HG03575 (cell line): ENCODE measurements around the gene ANKRD65.
"Not testable (repeated sequence)": the region's sequence is repeated elsewhere in the genome, so short reads cannot be mapped to it uniquely, and the experiment has no call there.

Experiments used
- ATAC-seq: cut with Tn5 transposase; IDR thresholded peaks from one replicate; pipeline ENCODE4 v1.9.1; 2021; ENCODE audit not compliant: unreplicated experiment, insufficient number of reproducible peaks, low FRiP score; ENCODE audit errors: extremely low read depth

The ANKRD65 gene

DNA sequence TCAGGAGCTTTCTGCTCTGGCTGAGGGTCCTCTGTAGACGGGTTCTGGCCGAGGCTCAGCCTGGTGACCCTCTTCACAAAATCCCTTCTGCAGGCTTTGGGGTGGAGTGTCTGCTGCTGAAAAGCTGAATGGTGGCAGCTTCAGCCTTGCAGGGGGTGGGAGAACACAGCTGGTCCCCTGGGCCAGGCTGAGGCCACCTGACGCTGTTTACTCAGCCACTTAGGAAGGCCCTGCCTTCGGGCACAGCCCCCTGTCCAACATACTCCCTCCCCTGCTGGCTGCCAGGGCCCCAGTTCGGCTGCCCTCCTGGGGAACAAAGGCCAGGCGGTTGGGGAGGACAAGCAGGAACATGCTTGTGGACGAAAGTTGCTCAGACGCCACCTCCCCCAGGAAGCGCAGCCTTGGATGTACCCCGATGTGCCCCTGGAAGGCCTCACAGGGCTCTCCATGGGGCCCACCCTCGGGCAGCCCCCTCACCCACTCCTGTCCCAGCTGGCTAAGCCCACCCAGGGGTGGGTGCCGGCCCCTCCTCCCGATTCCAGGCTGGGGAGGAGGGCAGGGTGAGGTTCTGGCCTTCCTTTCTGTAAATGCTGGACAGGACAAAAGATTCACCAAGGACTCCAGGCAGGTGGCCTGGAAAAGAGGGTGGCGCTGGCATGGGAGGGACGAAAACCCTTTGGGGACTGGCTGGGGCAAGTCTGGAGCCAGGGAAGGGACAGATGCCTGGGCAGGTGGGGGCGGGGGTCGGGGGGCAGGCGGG lies at the start of gene ANKRD65:
TSS of gene ANKRD65 (minus strand) at position 130 of the 760 bp plus-strand sequence. CDS start 271 bp downstream, outside the sequence.
- no peak for ATAC-seq

DNA sequence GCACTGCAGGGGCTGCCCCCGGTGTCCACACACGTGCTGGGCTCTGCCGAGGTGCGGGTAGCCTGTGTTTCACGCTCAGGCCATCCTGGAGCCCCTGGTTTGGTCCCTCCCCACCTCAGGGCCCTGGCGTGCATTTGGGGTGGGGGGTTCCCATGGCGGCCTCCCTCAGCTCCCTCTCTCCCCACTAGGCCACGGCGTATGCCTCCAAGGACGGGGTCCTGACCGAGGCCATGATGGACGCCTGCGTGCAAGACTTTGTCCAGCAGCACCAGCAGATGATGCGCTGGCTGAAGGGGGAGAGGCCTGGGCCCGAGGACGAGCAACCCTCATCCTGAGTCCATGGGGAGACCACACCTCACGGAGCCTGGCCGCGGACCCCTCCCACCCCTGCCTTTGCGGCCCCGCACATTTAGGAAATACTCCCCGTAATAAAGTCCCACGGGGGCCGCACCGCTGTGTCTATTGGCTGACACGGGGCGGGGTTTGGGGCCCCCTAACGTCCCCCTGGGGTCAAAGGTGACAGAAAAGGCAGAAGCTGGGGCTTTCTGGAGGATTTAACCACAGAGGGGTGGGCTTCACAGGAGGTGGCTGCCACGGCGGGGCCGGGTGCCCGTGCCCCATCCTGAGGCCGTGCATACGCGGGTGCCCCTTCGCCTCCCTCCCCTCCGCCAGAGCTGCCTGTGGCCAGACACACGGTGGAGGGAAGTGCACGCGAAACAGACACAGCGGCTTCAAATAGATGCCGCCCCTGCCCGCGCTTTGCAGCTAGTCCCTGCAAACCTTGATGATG lies 47.3 kb upstream of the ANKRD65 start:
- ATAC-seq, result not testable (repeated sequence)

DNA sequence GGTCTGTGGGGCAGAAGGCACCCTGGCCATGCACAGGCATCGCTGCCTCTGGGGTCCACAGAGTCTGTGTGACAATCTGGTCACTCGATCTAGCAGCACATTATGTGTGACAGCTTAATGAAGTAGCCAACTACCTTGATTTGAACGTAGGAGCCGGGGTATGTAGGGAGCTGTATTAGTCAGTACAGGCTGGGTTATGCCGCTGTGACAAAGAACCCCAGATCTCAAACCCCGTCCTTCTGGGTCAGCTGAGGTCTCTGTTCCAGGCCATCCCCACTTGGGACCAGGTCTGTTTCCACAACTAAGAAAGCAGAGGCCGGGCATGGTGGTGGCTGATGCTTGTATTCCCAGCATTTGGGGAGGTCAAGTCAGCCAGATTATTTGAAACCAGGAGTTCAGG lies 42.2 kb upstream of the ANKRD65 start:
- no peak for ATAC-seq

DNA sequence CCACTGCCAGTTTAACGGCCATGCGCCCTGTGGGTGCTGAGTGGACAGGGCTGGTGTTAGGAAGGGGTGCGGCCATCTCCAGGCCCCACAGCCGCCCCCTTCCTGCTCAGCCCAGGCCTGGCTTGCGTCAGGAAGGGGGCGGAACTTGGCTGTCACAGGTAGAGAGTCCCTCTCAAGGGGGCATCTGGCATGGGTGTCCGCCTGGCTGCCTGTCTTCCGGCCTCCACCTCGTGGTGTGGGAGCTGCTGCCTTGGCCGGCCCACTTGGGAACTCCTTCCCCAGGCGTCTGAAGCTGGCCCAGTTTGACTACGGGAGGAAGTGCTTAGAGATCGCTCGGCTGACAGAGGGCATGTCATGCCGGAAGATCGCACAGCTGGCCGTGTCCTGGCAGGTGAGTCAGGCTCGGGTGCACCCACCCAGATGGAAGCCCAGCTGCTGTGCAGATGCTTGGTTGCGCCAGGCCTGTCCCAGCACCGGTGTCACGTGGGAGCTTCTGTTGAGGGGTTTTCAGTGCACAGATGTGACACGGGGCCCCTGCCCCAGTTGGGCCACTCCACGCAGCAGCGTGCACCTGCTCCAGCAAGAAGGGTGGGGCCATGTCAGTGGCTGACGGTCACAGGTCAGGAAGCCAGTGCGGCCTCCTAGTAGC lies 41.4 kb upstream of the ANKRD65 start:
- no peak for ATAC-seq

DNA sequence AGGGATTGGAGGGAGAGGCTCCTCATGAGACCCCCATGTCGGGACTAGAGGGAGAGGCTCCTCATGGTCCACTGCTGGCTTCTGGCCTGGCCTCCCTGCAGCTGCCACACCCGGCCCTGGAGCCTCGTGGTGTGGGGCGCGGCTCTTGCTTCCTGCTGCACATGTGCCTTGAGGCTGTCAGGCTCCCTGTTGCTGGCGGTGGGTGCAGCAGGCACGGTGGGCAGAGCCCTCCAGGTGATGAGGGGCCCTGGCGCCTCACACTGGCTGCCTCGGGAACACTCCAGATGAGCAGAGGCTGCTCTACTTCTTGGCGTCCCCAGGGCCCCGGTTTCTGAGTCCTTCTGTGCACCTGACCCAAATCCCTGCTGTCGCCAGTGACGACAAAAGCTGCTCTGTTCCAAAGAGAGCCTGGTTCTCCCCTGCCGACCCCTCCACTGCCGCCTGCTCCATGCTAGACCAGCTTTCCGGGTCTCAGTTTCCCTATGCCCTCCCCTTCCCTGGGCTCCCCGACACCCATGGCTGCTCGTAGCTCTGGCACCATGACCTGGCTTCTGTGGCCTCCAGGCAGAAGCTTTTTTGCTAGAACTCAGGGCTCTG lies 40.7 kb upstream of the ANKRD65 start:
- ATAC-seq, result no peak

DNA sequence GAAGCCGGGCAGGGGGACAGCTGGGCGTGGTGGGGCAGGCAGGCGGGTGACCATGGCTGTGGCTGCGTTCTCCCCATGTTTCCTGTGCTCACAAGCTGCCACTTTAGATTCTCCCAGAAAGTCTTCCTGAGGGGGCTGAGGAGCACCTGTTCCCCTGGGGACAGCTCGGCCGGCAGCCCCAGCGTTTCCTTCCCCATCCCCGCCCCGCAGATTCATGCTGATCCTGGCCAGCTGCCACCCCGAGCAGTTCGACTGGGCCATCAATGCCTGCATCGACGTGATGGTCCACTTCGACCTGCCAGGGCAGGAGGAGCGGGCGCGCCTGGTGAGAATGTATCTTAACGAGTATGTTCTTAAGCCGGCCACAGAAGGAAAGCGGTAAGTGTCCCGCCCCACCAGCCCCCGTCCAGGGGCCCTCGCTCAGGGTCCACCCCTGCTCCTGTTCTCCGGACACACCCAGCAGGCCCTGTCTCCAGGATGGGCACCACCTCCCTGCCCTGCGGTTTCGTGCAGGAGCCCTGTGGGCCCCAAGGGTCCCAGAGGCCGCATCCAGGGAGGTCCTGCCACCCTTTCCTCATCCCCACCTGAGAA lies 39.6 kb upstream of the ANKRD65 start:
- no peak for ATAC-seq

DNA sequence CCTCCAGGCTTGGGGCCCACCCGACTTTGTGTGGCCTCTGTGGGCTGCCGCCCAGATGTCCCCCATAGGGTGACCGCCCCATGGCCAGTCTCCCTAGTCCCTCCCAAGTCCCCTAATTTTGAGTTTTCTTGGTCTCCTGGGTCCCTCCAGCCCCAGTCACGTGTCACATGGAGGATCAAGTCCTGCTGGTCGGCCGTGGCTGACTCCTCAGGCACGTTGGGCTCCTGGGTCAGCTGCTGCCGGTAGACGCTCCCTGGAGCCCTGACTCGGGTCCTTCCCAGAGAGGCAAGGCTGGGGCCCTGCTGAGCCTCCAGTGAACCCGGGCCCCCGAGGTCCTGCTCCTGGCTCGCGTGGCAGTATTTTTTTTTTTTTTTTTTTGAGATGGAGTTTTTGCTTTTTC lies 38.6 kb upstream of the ANKRD65 start:
- ATAC-seq, result not testable (repeated sequence)

DNA sequence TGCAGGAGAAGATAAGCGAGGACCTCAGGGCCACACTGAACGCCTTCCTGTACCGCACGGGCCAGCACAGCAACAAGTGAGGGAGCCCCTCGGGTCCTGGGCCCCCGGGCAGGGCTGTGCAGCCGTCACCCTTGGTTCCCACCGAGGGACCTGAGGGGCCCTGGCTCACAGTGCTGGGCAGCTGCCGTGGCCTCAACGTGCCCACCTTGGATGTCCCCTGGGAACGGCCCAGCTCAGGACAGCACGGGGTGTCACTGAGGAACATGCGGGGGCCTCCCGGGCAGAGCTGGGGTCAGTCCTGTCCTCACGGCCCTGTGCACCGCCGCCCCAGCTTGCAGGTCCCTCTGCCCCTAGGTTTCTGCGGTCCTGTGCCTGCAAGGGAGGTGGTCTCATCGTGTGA lies 38.1 kb upstream of the ANKRD65 start:
- not testable (repeated sequence) for ATAC-seq

DNA sequence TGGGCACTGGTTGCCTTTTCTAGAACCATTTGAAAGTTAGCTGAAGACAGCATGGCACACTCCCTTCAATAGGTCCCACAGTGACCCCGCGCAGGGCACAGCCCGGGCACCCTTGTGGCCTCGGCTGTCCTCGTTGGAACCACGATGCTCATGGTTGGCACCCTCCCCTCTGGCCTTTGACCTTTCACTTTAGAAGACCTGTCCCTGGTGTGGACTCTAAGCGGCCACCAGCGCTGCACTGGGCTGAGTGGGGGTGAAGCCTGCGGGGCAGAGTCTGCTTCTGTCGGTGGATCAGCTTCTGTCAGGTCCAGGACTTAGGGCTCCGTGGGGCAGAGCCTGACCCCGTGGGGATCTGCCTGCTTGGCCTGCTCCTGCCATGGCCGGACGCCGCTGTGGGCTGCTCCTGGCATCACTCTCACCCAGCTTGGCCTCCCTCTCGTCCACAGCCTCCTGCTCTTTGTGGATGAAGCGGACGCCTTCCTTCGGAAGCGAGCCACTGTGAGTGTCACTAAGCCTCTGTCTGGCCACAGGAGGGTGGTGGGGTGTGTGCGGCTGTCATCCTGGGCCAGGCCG lies 35.7 kb upstream of the ANKRD65 start:
- not testable (repeated sequence) for ATAC-seq

DNA sequence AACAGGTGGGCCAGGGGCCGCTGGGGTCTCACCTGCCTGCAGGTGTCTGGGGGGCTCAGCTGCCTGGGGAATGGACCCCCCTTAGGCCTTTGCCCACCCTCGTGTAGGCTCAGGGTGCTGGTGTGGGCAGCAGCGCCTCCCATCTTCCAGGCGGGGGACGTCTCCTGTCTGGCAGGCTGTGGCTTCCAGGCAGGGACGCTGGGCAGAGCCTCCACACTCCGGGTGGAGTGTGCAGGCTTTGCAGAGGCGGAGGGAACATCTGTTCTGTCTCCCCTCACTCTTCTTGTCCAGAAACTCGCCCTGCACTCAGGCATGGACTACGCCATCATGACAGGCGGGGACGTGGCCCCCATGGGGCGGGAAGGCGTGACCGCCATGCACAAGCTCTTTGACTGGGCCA lies 34.9 kb upstream of the ANKRD65 start:
- not testable (repeated sequence) for ATAC-seq

DNA sequence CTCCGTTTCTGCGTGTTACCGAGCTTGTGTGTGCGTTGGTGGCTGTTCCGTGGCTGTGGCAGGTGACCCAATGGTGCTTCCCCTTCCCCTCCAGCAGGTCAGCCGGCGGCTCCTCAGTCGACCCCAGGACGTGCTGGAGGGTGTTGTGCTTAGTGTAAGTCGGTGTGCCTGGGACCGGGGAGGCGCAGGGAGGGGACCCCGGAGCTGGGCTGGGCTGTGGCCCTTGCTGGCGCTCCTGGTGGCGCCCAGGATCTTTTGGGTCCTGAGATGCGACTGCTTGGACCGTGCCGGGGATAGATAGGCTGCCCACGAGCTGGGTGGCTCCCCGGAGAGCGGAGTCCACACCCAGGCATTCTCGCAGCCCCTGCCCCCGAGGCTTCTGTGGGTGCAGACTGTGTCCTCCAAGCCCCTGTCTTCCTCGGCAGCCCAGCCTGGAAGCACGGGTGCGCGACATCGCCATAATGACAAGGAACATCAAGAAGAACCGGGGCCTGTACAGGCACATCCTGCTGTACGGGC lies 34.3 kb upstream of the ANKRD65 start:
- ATAC-seq, result no peak

DNA sequence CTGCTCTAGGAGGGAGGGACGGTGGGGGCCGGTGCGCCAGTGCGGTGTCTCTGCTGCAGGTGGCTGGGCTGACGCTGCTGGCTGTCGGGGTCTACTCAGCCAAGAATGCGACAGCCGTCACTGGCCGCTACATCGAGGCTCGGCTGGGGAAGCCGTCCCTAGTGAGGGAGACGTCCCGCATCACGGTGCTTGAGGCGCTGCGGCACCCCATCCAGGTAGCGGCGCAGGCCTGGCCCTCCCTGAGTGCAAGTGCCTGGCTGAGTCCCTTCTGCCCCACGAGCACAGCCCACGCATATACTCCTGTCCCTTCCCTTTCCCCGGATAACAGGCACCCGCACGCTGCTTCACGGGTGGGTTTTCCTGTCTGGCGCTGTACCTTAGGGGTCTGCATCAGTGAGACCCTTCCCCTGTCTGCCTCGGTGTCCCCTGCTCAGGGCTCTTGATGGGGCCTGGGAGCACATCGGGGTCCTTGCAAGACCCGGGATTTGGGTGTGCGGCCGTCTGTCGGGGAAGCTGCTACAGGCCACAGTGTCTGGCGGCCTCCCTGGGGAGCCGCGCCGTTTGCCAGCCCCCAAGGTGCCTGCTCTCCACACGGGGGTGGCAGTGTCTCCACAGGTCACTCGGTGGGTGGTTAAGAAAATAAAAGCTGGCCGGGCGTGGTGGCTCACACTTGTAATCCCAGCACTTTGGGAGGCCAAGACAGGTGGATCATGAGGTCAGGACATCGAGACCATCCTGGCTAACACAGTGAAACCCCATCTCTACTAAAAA lies 33.4 kb upstream of the ANKRD65 start:
- ATAC-seq, result not testable (repeated sequence)

DNA sequence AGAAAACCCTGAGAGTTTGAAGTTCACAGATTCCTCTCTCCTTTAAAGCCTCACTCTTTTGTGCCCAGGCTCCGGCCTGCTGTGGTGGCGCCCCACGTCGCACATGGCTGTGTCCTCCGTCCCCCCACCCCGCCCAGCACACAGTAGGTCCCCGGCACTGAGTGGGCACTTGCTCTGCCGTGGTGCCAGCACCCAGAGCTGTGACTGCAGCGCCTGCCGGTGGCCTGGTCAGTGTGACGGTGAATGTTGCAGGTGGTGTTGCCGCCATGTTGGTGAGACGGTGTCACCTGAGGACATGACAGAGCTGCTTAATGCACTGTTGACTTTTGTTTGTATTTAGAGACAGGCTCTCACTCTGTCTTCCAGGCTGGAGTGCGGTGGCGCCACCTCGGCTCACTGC lies 31.8 kb upstream of the ANKRD65 start:
- ATAC-seq, result no peak

DNA sequence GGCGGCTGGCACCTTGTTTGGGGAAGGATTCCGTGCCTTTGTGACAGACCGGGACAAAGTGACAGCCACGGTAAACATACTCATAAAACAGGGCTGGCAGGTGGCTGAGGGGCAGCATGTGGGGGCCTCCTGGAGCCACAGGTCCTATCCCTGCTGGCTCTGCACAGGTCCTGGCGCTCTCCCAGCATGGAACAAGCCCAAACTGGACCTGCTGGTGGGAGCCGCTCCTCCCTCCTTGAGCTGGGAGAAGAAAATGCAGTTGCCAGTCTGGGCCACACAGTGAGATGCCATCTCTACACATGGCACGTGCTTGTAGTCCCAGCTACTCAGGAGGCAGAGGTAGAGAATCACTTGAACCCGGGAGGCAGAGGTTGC lies 31.3 kb upstream of the ANKRD65 start:
- not testable (repeated sequence) for ATAC-seq

DNA sequence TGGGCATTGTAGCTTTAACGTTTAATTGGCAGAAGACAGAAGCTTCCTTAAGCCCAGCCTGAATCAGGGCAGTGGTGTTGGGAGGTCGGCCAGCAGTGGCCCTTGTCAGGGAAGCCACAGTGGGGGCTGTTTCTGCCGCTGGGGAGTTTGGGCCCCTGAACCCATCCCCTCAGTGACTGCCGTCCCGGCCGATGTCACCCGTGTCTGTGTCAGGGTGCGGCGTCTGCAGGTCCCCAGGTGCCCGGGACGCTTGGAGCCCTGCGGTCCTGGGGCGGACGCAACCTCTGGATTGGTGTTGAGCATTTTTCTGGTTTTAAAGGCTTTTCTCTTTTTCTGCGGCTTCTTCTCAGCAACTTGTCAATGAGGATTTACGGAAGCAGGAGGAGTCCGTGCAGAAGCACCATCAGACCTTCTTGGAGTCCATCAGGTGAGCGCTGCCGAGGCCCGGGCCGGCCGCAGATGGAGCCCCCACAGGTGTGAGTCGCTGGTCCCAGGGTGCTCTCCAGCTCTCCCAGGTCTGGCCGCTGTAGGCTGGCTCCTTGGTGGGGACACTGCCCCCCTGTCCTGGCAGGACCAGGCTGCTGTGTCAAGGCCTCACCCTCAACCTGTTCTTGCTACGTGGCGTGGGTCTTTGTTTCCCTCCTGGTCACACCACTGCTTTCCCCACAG lies 30.8 kb upstream of the ANKRD65 start:
- ATAC-seq, result no peak

DNA sequence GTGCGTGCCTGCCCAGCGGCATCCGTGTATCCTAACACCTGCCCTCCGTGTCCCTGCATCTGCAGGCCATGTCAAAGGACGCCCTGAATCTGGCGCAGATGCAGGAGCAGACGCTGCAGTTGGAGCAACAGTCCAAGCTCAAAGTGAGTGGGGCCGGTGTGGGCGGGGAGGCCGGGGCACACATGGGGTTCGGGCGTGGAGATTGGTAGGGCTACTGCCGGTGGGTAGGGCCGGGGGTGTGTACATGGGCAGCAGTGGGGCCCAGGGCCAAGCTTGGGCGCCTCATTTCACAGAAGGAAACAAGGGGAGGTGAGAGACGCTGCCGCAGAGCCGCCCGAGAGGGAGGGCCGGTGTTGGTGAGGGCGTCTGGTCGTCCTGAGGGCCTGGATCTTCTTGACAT lies 29.5 kb upstream of the ANKRD65 start:
- ATAC-seq, result not testable (repeated sequence)

DNA sequence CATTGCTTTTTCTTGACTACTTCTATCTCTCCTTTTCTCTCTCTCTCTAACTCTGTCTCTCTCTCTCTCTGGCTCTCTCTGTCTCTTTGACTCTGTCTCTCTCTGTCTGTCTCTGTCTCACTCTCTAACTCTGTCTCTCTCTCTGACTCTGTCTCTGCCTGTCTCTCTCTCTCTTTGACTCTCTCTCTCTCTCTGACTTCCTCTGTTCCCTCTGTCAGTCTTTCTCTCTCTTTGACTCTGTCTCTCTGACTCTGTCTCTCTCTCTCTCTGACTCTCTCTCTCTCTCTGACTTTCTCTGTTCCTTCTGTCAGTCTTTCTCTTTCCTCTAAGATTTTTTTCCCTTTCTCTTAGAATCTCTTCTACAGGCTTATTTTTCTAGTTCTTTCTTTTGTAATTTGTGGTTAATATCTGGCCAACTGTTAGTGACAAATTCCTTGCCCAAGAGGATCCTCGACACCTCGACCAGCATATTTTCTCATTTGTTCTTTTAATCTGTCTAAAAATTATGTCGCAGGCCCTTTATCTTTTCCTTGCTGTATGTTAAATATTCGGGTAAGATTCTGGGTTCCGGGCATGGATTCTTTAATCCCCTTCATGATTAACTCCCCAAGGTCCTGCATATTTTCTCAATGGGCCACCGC lies 28.1 kb upstream of the ANKRD65 start, which contains the start of gene ATAD3C:
TSS of gene ATAD3C (plus strand) at position 591 of the 641 bp plus-strand sequence. CDS start 995 bp downstream, outside the sequence.
- no peak for ATAC-seq
